ENCODE data around the gene SLC25A21. TPM values are rescaled to one million over a fixed set of nuclear protein-coding genes. Genes with fewer than 3 reads are reported as not detected.
A peak's percentile ranks its signal among the peaks of the same experiment; 100 is the strongest.

The SLC25A21 gene
- total and polyA plus RNA-seq, 4 donors = 0.65 to 1.4 (median 1.3) TPM; not detected in 1

- WGBS, 2 donors = 72% methylated on average over 7 of the region's 7 CpGs
- Histone ChIP-seq H3K9me3 (ENCODE audit: control insufficient read depth, low read length) (no peaks in the 10 kb centered on the region), H3K27ac (ENCODE audit: low read depth in 1 of 2, low read length in 2 of 2) (no peak overlapping the region), H3K36me3 (ENCODE audit: control insufficient read depth in 1 of 2, insufficient read depth in 2 of 2, low read length in 1 of 2) (no peaks in the 10 kb centered on the region), H3K4me1 (ENCODE audit: control insufficient read depth in 1 of 2, insufficient read depth in 2 of 2, low read length in 2 of 2) (no peaks in the 10 kb centered on the region), H3K27me3 (ENCODE audit: control insufficient read depth in 1 of 2, insufficient read depth in 2 of 2, low read length in 1 of 2) (no peaks in the 10 kb centered on the region), H3K4me3 (ENCODE audit: low read length in 2 of 2) (no peak overlapping the region)
- DNase-seq = no peak
- intact Hi-C loops (cut with DNase I) = loop anchor here (5.0 to 10.0 kb wide), 2 partner anchors 86 to 148 kb away; no protein-coding TSS in a partner anchor
- ATAC-seq (ENCODE audit: low FRiP score) = no peak
These were observed 49.3 kb downstream of the SLC25A21 start for GRCh38 chr14:37122919-37123639.

- no peaks in the 10 kb centered on the region for H3K27me3 ChIP-seq (ENCODE audit: control insufficient read depth in 1 of 2, insufficient read depth in 2 of 2, low read length in 1 of 2)
- no peak for ATAC-seq (ENCODE audit: low FRiP score)
- no peaks in the 10 kb centered on the region for H3K4me1 ChIP-seq (ENCODE audit: control insufficient read depth in 1 of 2, insufficient read depth in 2 of 2, low read length in 2 of 2)
- H3K36me3 ChIP-seq (ENCODE audit: control insufficient read depth in 1 of 2, insufficient read depth in 2 of 2, low read length in 1 of 2) = no peaks in the 10 kb centered on the region
- intact Hi-C loops (cut with DNase I) = loop anchor here (5.0 to 10.0 kb wide), 2 partner anchors 85 to 147 kb away; no protein-coding TSS in a partner anchor
- 23 to 34% methylated on average over 3 of the region's 3 CpGs for WGBS, 2 donors
- H3K27ac ChIP-seq (ENCODE audit: low read depth in 1 of 2, low read length in 2 of 2) = no peak overlapping the region
- no peak for DNase-seq
- H3K9me3 ChIP-seq (ENCODE audit: control insufficient read depth, low read length) = no peaks in the 10 kb centered on the region
- no peak overlapping the region for H3K4me3 ChIP-seq (ENCODE audit: low read length in 2 of 2)
These were observed 50.1 kb downstream of the SLC25A21 start for GRCh38 chr14:37122288-37122687.

GRCh38 chr14:37118673-37119366, 53.6 kb downstream of the SLC25A21 start:
- ATAC-seq (ENCODE audit: low FRiP score) (no peak), DNase-seq (no peak)
- WGBS, 2 donors = 81 to 86% methylated on average over 4 of the region's 4 CpGs
- Histone ChIP-seq H3K4me1 (ENCODE audit: control insufficient read depth in 1 of 2, insufficient read depth in 2 of 2, low read length in 2 of 2) (no peaks in the 10 kb centered on the region), H3K27ac (ENCODE audit: low read depth in 1 of 2, low read length in 2 of 2) (no peak overlapping the region), H3K4me3 (ENCODE audit: low read length in 2 of 2) (no peak overlapping the region), H3K36me3 (ENCODE audit: control insufficient read depth in 1 of 2, insufficient read depth in 2 of 2, low read length in 1 of 2) (no peaks in the 10 kb centered on the region), H3K27me3 (ENCODE audit: control insufficient read depth in 1 of 2, insufficient read depth in 2 of 2, low read length in 1 of 2) (no peaks in the 10 kb centered on the region), H3K9me3 (ENCODE audit: control insufficient read depth, low read length) (no peaks in the 10 kb centered on the region)
- intact Hi-C loops (cut with DNase I) = loop anchor here (5.0 to 10.0 kb wide), 2 partner anchors 82 to 174 kb away; no protein-coding TSS in a partner anchor

GRCh38 chr14:37116933-37117849, 55.2 kb downstream of the SLC25A21 start:
- H3K27ac ChIP-seq (ENCODE audit: low read depth in 1 of 2, low read length in 2 of 2) = no peak overlapping the region
- no peaks in the 10 kb centered on the region for H3K36me3 ChIP-seq (ENCODE audit: control insufficient read depth in 1 of 2, insufficient read depth in 2 of 2, low read length in 1 of 2)
- H3K4me1 ChIP-seq (ENCODE audit: control insufficient read depth in 1 of 2, insufficient read depth in 2 of 2, low read length in 2 of 2) = no peaks in the 10 kb centered on the region
- DNase-seq (no peak), ATAC-seq (ENCODE audit: low FRiP score) (no peak)
- H3K9me3 ChIP-seq (ENCODE audit: control insufficient read depth, low read length) = no peaks in the 10 kb centered on the region
- peak overlapping the region in 1 of 2 donors; percentile 41 for H3K4me3 ChIP-seq (ENCODE audit: low read length in 2 of 2)
- 11 to 20% methylated on average over 5 of the region's 5 CpGs for WGBS, 2 donors
- intact Hi-C loops (cut with DNase I) = loop anchor here (5.0 to 10.0 kb wide), 2 partner anchors 80 to 172 kb away; no protein-coding TSS in a partner anchor
- H3K27me3 ChIP-seq (ENCODE audit: control insufficient read depth in 1 of 2, insufficient read depth in 2 of 2, low read length in 1 of 2) = no peaks in the 10 kb centered on the region

- DNase-seq (no peak), ATAC-seq (ENCODE audit: low FRiP score) (no peak)
- 94 to 97% methylated on average over 1 of the region's 1 CpG for whole genome bisulfite sequencing, 2 donors
- Histone ChIP-seq H3K27me3 (ENCODE audit: control insufficient read depth in 1 of 2, insufficient read depth in 2 of 2, low read length in 1 of 2) (no peaks in the 10 kb centered on the region), H3K4me3 (ENCODE audit: low read length in 2 of 2) (no peak overlapping the region), H3K9me3 (ENCODE audit: control insufficient read depth, low read length) (no peaks in the 10 kb centered on the region), H3K4me1 (ENCODE audit: control insufficient read depth in 1 of 2, insufficient read depth in 2 of 2, low read length in 2 of 2) (no peaks in the 10 kb centered on the region), H3K27ac (ENCODE audit: low read depth in 1 of 2, low read length in 2 of 2) (no peak overlapping the region), H3K36me3 (ENCODE audit: control insufficient read depth in 1 of 2, insufficient read depth in 2 of 2, low read length in 1 of 2) (no peaks in the 10 kb centered on the region)
- intact Hi-C loops (cut with DNase I) = loop anchor here (5.0 to 10.0 kb wide), 2 partner anchors 78 to 171 kb away; no protein-coding TSS in a partner anchor
These were observed 57.0 kb downstream of the SLC25A21 start for GRCh38 chr14:37115406-37115805.

DNA sequence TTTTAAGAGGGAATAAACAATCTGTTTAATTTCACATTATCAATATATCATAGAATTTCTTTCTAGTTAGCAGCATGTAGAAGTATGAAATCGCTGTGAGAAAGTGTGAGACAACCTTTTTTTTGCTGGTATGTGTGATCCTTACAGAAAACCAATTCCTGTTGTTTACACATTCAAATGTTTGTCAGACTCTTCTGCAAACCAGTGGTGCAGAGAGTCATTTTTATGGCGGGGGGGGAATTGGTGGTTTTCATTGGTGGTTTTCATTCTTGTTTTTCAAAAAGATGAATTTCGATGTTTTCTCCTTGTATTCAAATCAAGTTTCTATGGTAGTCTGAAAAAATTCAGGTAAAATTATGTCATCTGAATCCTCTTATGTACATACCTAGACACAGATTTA, 57.8 kb downstream of the SLC25A21 start:
- no peak overlapping the region for H3K27ac ChIP-seq (ENCODE audit: low read depth in 1 of 2, low read length in 2 of 2)
- H3K4me1 ChIP-seq (ENCODE audit: control insufficient read depth in 1 of 2, insufficient read depth in 2 of 2, low read length in 2 of 2) = no peaks in the 10 kb centered on the region
- no peak for ATAC-seq (ENCODE audit: low FRiP score)
- WGBS, 2 donors = 85 to 89% methylated on average over 3 of the region's 3 CpGs
- intact Hi-C loops (cut with DNase I) = loop anchor here (10.0 kb wide), 1 partner anchor 170 kb away; no protein-coding TSS in a partner anchor
- no peak for DNase-seq
- no peaks in the 10 kb centered on the region for H3K9me3 ChIP-seq (ENCODE audit: control insufficient read depth, low read length)
- no peak overlapping the region for H3K4me3 ChIP-seq (ENCODE audit: low read length in 2 of 2)
- no peaks in the 10 kb centered on the region for H3K27me3 ChIP-seq (ENCODE audit: control insufficient read depth in 1 of 2, insufficient read depth in 2 of 2, low read length in 1 of 2)
- no peaks in the 10 kb centered on the region for H3K36me3 ChIP-seq (ENCODE audit: control insufficient read depth in 1 of 2, insufficient read depth in 2 of 2, low read length in 1 of 2)

GRCh38 chr14:37114002-37114401, 58.4 kb downstream of the SLC25A21 start:
- intact Hi-C loops (cut with DNase I) = loop anchor here (10.0 kb wide), 1 partner anchor 169 kb away; no protein-coding TSS in a partner anchor
- Histone ChIP-seq H3K36me3 (ENCODE audit: control insufficient read depth in 1 of 2, insufficient read depth in 2 of 2, low read length in 1 of 2) (no peaks in the 10 kb centered on the region), H3K4me3 (ENCODE audit: low read length in 2 of 2) (no peak overlapping the region), H3K27me3 (ENCODE audit: control insufficient read depth in 1 of 2, insufficient read depth in 2 of 2, low read length in 1 of 2) (no peaks in the 10 kb centered on the region), H3K9me3 (ENCODE audit: control insufficient read depth, low read length) (no peaks in the 10 kb centered on the region), H3K4me1 (ENCODE audit: control insufficient read depth in 1 of 2, insufficient read depth in 2 of 2, low read length in 2 of 2) (no peaks in the 10 kb centered on the region), H3K27ac (ENCODE audit: low read depth in 1 of 2, low read length in 2 of 2) (no peak overlapping the region)
- ATAC-seq (ENCODE audit: low FRiP score) (no peak), DNase-seq (no peak)
- WGBS, 2 donors = 46 to 61% methylated on average over 3 of the region's 3 CpGs

DNA sequence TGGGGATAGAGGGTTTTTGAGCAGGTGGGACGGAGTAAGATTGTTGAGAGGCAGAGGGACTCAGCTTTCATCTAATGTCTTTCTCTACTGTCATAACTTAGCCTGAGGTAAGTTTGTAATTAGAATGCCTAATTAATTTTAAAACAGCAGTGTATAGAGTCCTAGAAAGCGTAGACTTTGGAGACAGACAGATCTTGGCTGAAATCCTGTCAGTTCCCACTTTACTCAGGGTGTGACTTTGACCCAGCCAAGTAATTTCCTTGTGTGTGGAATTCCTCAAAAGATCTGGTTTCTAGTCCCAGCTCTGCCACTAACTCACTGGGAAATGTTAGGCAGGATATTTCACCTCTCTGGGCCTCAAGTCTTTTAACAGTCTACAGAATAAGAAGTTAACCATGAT, 74.3 kb downstream of the SLC25A21 start:
- 75 to 83% methylated on average over 2 of the region's 2 CpGs for WGBS, 2 donors
- no peak for DNase-seq
- no peak overlapping the region for H3K27ac ChIP-seq (ENCODE audit: low read depth in 1 of 2, low read length in 2 of 2)
- H3K4me1 ChIP-seq (ENCODE audit: control insufficient read depth in 1 of 2, insufficient read depth in 2 of 2, low read length in 2 of 2) = no peaks in the 10 kb centered on the region
- ATAC-seq (ENCODE audit: low FRiP score) = no peak
- no peaks in the 10 kb centered on the region for H3K27me3 ChIP-seq (ENCODE audit: control insufficient read depth in 1 of 2, insufficient read depth in 2 of 2, low read length in 1 of 2)
- intact Hi-C loops (cut with DNase I) = no loop called here
- no peak overlapping the region for H3K4me3 ChIP-seq (ENCODE audit: low read length in 2 of 2)
- no peaks in the 10 kb centered on the region for H3K9me3 ChIP-seq (ENCODE audit: control insufficient read depth, low read length)
- H3K36me3 ChIP-seq (ENCODE audit: control insufficient read depth in 1 of 2, insufficient read depth in 2 of 2, low read length in 1 of 2) = no peaks in the 10 kb centered on the region

Data from aorta (tissue), 5 donors.